Anterior cingulate cortex (tissue), 58 donors: Measurements from ENCODE around the gene TFCP2L1.
A peak's percentile ranks its signal among the peaks of the same experiment; 100 is the strongest.
"Not testable (repeated sequence)": the region's sequence is repeated elsewhere in the genome, so short reads cannot be mapped to it uniquely, and the experiment has no call there.

Source experiments
- DNase-seq, 58 donors: peaks; one replicate each; lab custom pipeline; 2025; lab: John Stamatoyannopoulos, UW

The TFCP2L1 gene

DNA sequence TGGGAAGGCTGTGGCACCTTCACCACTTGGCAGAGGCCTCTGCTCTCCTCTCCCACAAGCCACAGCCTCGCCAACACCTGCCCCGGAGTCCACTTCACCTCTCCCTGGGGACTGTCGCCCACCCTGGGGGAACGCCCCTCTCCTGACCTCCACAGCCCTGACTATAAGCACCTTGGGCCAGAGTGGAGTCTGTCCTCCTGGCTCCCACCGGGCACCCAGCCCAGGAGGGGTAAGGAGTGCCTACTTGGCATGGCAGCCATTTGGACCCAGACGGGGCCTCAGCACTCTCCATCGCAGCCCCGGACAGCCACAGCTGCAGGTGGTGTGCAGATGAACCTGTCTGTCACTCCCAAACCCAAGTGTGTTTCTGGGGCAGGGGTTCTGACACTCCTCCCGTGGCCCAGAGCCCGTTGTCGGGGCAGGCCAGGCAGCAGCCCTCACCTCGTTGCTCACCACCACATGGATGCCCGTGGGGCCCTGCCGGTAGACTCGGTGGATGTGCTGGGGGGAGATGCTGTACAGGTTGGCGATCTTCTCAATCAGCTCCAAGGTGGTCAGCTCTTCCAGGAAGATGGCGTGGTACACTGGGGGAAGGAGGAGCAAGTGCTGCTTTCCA is 53.5 kb downstream of the TFCP2L1 start:
- DNase-seq = no peak

DNA sequence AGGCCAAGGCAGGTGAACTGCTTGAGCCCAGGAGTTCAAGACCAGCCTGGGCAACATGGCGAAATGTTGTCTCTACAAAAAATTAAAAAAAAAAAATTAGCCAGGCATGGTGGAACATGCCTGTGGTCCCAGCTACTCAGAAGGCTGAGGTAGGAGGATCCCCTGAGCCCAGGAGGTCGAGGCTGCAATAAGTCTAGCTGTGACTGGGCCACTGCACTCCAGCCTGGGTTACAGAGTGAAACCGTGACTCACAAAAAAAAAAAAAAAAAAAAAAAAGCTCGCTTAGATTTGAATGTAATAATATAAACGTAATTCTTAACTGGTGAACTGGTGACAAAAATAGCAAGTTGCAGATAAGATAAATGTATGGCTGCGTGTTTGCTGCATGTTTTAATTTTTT is 56.5 kb downstream of the TFCP2L1 start:
- no peak for DNase-seq

DNA sequence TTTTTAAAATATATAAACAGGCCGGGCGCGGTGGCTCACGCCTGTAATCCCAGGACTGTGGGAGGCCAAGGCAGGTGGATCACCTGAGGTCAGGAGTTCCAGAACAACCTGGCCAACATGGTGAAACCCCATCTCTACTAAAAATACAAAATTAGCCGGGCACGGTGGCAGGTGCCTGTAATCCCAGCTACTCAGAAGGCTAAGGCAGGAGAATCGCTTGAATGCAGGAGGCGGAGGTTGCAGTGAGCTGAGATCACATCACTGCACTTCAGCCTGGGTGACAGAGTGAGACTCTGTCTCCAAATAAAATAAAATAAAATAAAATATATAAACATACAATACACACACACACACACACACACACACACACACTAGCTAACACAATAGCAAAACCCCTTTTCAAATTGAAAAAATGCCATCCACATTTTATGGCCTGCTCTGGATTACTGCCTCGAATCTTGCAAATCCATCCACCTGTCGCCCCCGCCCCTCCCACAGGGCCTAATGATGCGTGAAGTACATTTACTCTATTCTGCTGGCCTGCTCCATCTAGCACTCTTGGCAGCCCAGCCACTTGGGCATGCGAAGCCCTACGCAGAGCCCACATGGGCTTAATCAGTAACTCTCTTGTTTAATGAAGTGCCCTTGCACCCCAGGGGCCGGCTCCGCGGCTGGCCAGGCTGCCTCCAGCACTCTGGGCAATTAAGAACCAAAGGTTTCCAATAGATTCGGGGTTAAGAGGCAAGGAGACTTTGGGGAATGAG is 57.4 kb downstream of the TFCP2L1 start:
- DNase-seq = peak in 45 of 58 donors; percentile 6 to 78 (median 25)

DNA sequence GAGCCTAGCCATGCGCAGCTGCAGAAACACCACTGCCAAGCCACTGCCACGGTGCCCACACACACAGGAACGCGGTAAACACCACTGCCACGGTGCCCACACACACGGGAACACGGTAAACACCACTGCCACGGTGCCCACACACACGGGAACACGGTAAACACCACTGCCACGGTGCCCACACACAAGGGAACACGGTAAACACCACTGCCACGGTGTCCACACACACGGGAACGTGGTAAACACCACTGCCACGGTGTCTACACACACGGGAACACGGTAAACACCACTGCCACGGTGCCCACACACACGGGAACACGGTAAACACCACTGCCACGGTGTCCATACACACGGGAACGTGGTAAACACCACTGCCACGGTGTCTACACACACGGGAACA is 59.3 kb downstream of the TFCP2L1 start:
- not testable (repeated sequence) for DNase-seq

DNA sequence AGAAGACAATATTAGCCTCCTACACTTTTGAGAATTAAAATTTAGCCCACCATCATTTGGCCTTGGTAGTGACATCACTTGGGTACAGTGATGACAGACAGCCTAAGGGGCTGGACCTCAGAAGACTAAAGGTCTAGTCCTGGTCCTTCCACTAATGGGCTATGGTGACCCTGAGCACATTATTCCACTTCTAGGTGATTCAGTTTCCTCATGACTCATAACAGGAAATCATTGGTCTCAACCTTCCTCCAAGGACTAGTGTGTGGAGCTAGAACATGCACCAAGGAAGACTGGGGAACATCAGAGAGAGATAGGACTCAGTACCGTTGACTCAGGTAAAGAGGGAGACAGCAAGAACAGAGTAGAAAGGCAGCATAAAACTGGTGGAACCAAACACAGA is 64.0 kb downstream of the TFCP2L1 start:
- DNase-seq = no peak

DNA sequence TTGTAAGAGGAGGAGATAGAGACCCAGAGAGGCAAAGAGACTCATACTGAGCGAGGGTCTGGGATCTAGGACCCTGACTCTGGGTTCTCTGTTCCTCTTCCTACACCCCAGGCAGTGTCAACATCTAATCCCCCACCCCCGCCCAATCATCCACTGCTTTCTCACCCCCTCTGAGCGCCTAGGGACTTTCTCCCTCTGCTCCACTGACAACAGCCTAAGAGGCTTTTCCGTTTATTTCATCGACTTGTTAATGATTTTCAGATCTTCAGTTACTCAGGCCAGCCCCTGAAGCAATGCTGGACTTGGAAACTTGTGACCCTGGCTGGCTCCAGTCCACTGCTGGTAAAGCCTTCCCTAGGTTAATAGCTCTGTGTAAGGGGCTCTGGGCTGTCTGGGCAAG is 65.1 kb downstream of the TFCP2L1 start:
- DNase-seq = no peak

DNA sequence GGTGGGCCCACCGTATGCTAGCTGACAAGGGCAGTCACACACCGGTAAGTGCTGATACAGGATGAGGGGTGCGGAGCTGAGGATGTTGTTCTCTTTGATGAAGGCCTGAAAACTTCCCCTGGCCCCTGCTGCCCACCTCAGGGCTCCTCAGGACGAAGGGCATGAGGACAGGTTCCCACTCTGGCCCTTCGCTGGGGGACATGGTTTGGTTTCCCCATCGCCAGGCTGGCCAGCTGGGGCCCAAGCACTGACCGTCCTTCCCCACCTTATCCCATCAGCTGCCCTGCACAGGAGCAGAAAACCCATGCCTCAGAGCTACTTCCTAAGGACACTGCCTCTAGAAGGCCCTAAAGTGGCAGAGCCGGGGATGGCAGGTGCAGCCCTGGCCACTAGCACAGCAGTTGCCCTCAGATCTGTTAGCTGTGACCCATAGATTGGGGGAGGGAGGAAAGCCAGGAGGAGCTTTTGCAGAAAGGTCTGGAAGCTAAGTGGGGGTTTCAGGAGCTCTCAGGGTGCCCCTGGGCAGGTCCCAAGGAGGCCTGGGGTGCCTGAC is 66.5 kb downstream of the TFCP2L1 start:
- DNase-seq = no peak

DNA sequence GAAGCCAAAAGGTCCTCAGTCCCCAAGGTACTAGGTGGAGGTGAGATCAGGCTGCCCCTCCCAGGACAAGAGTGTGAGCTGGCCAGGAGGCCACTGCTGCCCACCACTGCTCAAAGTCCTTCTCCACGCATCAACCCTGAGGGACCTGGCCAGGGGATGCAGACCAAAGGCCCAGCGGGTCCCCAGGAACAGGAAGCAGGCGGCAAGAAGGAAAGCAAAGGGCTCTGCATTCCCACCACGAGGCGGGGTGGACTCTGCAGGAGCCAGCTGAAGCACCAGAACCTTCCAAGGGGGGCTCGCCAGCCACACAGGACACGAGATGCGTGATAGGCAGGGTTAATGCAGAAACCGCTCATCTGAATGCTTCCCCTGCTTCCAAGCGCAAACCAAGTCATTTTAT is 67.4 kb downstream of the TFCP2L1 start:
- DNase-seq = no peak

DNA sequence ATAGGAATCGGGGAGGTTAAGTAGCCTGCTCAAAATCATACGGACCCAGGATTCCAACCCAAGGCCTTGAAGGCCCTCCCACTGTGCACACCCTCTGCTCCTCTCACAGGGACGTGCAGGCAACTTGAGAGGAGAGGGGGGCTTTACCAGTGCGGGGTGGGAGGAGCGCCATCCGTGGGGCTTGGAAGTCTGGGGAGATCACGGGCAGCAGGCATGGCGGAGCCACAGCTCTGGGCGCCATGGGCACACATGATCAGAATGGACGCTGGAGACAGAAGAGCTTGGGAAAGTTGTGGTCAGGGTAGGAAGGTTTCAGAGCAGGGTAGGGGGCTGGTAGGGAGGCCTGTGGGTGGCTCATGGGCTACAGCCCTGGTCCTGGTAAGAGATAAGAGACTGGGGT is 70.7 kb downstream of the TFCP2L1 start:
- DNase-seq = no peak

DNA sequence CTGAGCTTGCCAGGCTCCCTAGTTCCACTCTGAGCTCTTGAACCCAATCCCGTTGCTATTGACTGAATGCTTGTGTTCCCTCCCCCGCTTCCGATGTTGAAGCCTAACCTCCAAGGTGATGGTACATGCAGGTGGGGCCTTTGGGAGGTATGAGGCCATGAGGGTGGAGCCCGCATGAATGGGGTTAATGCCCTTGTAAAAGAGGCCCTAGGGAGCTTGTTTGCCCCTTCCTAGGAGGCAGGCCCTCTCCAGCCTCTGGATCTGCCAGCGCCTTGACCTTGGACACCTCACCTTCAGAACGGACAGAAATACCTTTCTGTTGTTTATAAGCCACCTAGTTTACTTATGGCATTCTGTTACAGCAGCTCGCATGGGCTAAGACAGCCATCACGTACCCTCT is 71.6 kb downstream of the TFCP2L1 start:
- no peak for DNase-seq

DNA sequence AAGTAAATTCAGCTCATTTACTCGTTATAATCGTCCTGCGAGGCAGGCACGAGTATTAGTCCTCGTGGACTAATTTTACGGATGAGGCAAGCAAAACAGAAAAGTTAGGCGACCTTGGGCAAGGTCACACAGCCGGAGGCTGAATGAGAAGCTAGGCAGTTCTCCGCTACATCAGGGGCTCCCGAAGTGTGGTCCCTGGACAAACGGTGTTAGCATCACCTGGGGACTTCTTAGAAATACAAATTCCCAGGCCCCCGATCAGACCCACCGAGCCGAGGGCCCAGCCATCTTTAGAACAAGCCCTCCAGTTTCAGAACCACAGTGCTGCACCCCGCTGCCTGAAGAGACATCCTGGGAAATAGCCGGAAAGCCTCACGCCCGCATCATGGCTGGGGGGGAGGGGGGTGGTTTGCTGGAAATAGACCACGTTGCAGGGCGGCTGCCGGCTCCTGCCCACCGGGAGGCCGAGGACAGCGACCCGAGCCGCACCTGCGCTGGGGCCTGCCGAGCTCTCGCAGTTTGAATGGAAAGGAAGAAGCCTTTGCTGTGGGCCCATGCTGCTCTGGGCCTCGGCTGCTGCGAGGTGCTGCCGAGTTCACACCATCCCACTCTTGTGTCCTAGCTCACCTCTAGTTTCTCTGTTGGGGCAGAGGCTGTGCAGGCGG is 72.2 kb downstream of the TFCP2L1 start:
- no peak for DNase-seq

DNA sequence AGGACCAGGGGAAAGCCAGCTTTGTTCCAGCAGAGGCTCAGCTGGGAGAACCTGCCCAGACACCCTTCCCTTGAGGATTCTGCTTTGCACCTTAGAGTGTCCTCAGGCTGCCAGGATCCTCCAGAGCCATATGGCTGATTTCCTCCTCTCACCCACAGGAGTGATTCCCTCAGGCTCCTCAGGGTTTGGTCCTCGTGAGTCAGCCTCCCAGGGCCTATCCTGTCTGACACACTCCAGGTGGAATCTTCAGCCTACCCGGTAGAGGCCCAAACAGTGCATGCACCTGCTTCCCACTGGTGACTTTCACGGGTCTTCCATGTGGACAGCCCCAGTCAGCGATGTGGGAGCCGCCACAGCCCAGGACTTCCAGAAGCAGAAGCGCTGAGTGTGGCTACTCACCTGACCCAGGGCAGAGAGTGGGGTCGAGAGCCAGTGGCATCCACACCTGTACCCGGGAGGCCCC is 73.3 kb downstream of the TFCP2L1 start:
- DNase-seq = no peak

DNA sequence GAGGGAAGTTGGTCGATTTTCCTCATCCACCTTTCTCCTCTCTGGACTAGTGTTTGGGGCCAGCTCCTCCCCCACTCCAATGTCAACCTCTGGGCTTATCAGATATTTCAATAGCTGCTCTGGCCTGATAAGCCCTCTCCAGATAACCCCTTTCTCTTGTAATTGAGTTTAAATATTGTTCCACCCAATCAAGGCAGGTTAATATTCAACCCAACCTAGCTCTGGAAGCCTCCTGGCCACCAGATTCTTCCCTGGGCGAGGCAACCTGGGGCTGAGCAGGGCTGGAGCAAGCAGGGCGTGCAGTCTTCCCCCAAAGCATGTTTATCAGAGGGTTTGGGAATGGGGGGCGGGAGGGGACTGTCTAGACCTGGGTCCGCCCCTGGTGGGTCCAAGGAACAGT is 73.8 kb downstream of the TFCP2L1 start:
- DNase-seq = no peak

DNA sequence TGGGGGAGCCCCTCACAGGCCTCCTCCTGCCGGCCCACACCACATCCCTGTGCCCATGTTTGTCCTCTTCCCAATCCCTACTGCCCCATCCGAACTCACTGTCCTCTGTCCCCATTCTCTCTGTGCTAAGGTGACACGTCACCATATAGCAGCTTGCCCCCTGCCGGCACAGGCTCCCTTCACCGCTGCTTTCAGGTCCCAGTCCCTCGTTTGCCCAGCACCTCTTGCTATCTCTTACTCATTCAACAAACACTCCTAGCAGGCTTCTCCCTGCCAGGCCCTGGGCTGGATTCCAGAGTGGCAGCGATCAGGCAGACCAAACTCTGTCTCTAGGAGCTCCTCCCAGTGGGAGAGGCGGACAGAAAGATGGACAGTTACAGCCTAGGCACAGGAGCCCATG is 74.3 kb downstream of the TFCP2L1 start:
- DNase-seq = no peak

DNA sequence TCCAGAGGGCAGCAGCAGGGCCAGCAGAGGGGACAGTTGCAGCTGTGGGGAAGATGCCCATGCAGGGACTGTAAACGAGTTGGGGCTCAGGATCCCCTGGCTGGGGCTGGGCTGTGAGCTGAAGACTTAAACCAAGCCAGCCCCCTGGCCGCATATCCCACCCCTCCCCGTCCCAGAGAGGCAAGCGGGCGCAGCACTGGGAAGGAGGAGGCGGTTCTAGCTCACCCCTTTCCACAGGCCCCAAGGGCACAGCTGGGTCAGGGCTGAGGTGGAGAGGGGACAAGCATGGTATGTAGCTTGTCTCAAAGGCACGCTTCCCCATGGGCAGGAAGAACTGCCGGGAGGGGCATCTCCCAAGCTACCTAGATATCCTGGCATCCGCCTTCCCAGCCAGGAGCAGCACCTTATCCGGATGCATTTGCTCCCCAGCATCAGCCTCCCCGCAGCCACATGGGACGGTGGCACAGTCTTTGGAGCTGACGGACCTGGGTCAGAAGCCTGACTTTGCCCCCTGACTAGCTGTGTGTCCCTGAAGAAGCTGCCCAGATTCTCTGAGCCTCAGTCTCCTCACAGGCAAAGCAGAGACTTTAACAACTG is 75.9 kb downstream of the TFCP2L1 start:
- no peak for DNase-seq

DNA sequence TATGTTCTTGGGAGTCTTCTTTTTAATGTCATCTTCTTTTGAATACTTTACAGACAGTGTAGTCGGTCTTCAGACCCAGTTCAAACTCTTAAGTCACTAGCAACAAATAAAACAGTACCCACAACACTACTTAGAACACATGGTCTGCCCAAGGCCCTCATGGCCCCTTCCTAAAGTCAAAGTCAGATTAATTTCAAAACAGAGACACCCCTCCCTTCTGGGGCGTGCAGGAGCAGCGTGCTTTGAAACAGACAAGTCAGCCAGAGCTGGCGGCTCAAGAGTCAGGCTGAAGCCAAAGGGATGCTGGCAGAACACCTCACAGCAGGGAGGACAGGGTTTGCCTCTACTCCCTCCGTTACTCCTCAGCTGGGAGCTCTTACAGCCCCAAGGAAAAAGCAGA is 77.5 kb downstream of the TFCP2L1 start:
- no peak for DNase-seq

DNA sequence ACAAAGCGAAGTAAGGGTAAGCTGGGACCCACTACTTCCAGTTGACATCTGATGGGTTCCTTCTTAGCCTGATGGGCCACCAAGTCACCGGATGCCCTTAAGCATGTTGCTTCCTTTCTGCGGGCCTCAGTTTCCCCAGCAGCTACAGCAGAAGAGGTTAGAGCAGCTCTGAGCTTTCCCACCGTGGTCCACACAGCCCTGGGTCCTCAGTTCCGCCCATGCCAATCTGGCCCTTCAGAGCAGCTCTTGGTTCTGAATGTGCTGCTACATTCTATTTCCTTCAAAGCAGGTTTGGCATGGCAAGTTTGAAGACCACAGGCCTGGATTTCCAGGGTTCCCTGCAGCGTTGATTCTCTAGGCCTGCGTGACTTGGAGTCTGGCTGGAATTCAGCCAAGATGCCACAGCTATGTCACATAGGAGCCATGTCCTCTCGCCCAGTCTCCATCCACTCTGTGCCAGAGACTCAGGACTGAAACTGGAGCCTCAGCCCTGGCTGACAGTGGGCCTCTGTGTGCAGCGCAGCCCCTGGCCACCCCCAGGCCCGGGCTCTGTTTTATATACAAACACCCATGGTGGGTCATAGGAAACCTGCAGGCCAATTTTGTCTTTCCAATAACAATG is 79.6 kb downstream of the TFCP2L1 start:
- peak in 6 of 58 donors; percentile 5 to 70 (median 18) for DNase-seq

DNA sequence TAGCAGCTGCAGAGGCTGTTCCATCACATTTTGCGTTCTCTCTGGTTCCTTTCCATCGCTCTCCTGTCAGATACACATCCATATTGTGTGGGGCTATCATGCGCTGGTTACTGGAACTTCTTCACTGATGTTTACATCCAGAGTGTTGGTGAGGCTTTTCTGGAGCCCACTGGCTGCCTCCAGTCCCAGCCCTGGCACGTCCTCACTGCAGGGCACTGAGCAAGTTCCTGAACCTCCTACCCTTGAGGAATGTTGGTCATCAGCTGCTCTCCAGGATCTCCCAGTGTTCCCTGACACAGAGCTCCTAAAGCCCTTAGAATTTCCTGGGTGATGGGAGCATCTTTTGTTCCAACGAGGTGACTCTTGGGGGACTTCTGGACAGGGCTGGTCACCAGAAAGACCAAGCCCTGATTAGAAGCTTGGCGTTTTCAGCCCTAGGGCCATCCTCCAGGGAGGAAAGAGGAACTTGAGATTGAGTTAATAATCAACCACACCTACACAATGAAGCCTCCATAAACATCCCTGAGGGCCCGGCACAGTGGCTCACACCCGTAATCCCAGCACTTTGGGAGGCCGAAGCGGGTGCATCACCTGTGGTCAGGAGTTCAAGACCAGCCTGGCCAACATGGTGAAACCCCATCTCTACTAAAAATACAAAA is 81.3 kb downstream of the TFCP2L1 start:
- no peak for DNase-seq

DNA sequence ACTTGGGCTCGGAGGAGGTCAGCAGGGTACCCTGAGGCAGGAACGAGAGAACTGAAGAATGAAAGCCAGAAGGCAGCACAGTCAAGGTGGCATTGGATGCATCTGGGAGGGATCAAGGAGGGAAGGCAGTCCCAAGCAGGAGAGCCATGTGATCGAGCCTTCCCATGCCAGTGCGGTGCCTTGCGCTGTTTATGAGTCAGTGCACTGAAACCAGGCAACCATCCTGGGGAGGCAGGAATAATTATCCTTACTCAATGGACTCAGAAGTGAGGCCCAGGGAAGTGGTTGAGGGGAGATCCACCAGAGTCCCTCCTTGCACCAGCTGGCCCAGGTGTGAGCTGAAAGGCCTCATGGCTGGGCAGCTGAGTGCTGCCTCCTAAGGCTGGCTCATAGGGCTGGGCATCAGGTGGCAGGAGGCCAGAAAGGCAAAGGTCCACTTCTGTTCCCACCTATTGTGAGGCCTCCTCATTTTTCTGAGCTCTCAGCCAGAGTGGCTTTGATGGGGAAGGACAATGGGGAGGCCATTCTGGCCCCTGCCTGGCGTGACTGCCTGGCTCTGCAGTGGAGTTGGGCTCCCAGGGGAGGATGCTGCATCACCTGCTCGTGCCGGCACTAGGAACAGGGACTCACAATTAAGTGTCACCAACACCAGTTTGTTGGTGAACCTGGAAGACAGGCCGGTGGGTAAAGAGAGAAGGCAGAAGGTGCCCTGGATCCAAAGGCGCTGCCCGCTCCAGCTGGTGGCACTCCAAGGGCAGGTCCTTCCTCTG is 82.3 kb downstream of the TFCP2L1 start:
- no peak for DNase-seq
